Heart left ventricle (tissue), 16 donors: ENCODE results near the gene SSUH2. TPM values are rescaled to one million over a fixed set of nuclear protein-coding genes. Genes with fewer than 3 reads are reported as not detected.

ENCODE experiments used
- ATAC-seq, 4 donors: fragments of 200-7000 bp; cut with Tn5 transposase; one replicate each; pipeline ENCODE4 v1.9.1; 2020 to 2022; ENCODE audit warnings: moderate library complexity in 4 of 4, mild to moderate bottlenecking in 3 of 4, moderate number of reproducible peaks in 1 of 4
- DNase-seq, 5 donors: peaks; one replicate each; pipeline ENCODE4 v3.0.0-alpha.2; 2020
- H3K27ac ChIP-seq, 12 donors: fragments of 200-600 bp; sonication (generic) in 4 of 12; one replicate each; pipeline versions ENCODE4 v1.5.0 to v1.8.0; 2016 to 2022; ENCODE audit warnings: mild to moderate bottlenecking in 2 of 12
- H3K27me3 ChIP-seq, 9 donors: fragments of 200-600 bp; sonication (generic) in 2 of 9; one replicate each; pipeline versions ENCODE4 v1.5.1 to v1.8.0; 2016 to 2022; ENCODE audit warnings: mild to moderate bottlenecking in 3 of 9
- H3K36me3 ChIP-seq, 9 donors: fragments of 200-600 bp; sonication (generic) in 2 of 9; one replicate each; pipeline versions ENCODE4 v1.5.0 to v1.8.0; 2018 to 2022; ENCODE audit warnings: mild to moderate bottlenecking in 2 of 9
- H3K4me1 ChIP-seq, 12 donors: fragments of 200-600 bp; sonication (generic) in 4 of 12; one replicate each; pipeline versions ENCODE4 v1.5.0 to v1.8.0; 2016 to 2022; ENCODE audit warnings: mild to moderate bottlenecking in 3 of 12
- H3K4me3 ChIP-seq, 12 donors: fragments of 200-600 bp; sonication (generic) in 4 of 12; one replicate each; pipeline versions ENCODE4 v1.5.0 to v1.8.0; 2017 to 2022; ENCODE audit warnings: mild to moderate bottlenecking in 9 of 12, moderate library complexity in 4 of 12
- H3K9me3 ChIP-seq, 12 donors: fragments of 200-600 bp; sonication (generic) in 4 of 12; one replicate each; pipeline versions ENCODE4 v1.5.0 to v1.8.0; 2016 to 2022; ENCODE audit warnings: mild to moderate bottlenecking in 1 of 12
- CTCF ChIP-seq, 12 donors: fragments of 200-600 bp; sonication (generic) in 4 of 12; IDR thresholded peaks; one replicate each; pipeline versions ENCODE4 v1.5.0 to v1.8.0; 2018 to 2022; ENCODE audit warnings: antibody characterized with exemption in 12 of 12, mild to moderate bottlenecking in 5 of 12
- POLR2A ChIP-seq, 2 donors: fragments of 450-650 bp; IDR thresholded peaks; one replicate each; pipeline ENCODE4 v1.6.1; 2017; ENCODE audit warnings: antibody characterized with exemption in 2 of 2, mild to moderate bottlenecking in 2 of 2, moderate library complexity in 2 of 2
- WGBS, 4 donors: extraction: QIAGEN DNeasy Blood & Tissue Kit in 2 of 4; methylation state at CpG; one replicate each; pipeline versions ENCODE4 v1.1.5 to v1.1.7; 2013 to 2018; 5-methylcytosine and 5-hydroxymethylcytosine counted together
- intact Hi-C, 10 donors: fragments of 100-400 bp; cut with DNase I; formaldehyde crosslinking; loops; one replicate each; pipeline versions ENCODE4 v1.11.1 to v1.14.2; 2022
- polyA plus RNA-seq, 2 donors: library from polyadenylated mRNA; stranded (reverse); fragments of 200-250 nt; gene quantifications; one replicate each; pipeline ENCODE4 v1.2.3, GENCODE V29; 2013
- total RNA-seq, 9 donors: library from RNA; depleted of rRNA in 2 of 9; stranded (reverse); fragments of >200 nt in 2 of 9; fragmentation: NEBNext Ultra II Directional in 3 of 9; extraction: Animal tissue kit (Norgen Biotek cat#: 25700) in 3 of 9; gene quantifications; one replicate each; pipeline versions ENCODE4 v1.1.0 to v1.2.4, GENCODE V29; 2016 to 2023
- donor health status: ischemic (EF 13 %, LVEDD 7.1; RV severe dilation, severe dysfunction).
- donor health status: healthy with polysubstance abuse.
- donor health status: DM: no; HTN: yes; CAD: no.
- donor health status: DM: no; HTN: no; CAD: no.
- donor health status: ischemic (EF 25% LVEDD 6.9; RV normal size, moderate dysfunction).
- donor health status: ischemic (EF 25% LVEDD 5.7; RV mildly dilated, moderate dysfunction).
- donor health status: healthy.
- donor health status: DM: yes; HTN: yes; CAD: no.
- donor health status: ischemic (EF 35%, LVEDD 5.7; RV mildly dilated, moderate dysfunction).
- donor health status: nonischemic (EF 11% LVEDD 7.7; RV severe dilation, severe dysfunction).
- donor health status: DM: yes; HTN: yes; CAD: no.
- donor health status: PGD.
- donor health status: ischemic (EF 29% LVEDD 5.4; RV normal size, mild dysfunction).
- donor health status: nonischemic (EF 23%, LVEDD 6.1; RV moderate dilation, normal function).

SSUH2 gene
- total and polyA plus RNA-seq, 11 donors = 0.33 to 5.3 (median 1.3) TPM; not detected in 1

GRCh38 chr3:8622873-8623691 lies 21.5 kb downstream of the SSUH2 start:
- TF ChIP-seq POLR2A (IDR thresholded peaks at IDR 0.05) (no peak), CTCF (IDR thresholded peaks at IDR 0.05) (peak; percentile 78 to 95 (median 88))
- Histone ChIP-seq H3K36me3 (no peaks in the 10 kb centered on the region), H3K4me1 (peaks cover 0 to 25% (median 12%) of the 10 kb centered on the region in 12 donors), H3K27ac (peak overlapping the region in 1 of 12 donors; percentile 30), H3K27me3 (no peaks in the 10 kb centered on the region), H3K4me3 (peak overlapping the region in 2 of 12 donors; percentile 10 to 19), H3K9me3 (peaks cover 0 to 7% (median 0%) of the 10 kb centered on the region in 12 donors)
- intact Hi-C loops = loop anchor here (2.0 to 10.0 kb wide), 4 partner anchors 141 to 298 kb away; no protein-coding TSS in a partner anchor
- DNase-seq (peak; percentile 63 to 79 (median 71)), ATAC-seq (peak; percentile 65 to 92 (median 84))
- 36 to 41% (median 39%) methylated on average over 20 to 24 of the region's 24 CpGs for WGBS, 4 donors

- Histone ChIP-seq H3K4me3 (no peak overlapping the region), H3K9me3 (peaks cover 0 to 7% (median 0%) of the 10 kb centered on the region in 12 donors), H3K36me3 (no peaks in the 10 kb centered on the region), H3K4me1 (peaks cover 0 to 25% (median 12%) of the 10 kb centered on the region in 12 donors), H3K27me3 (no peaks in the 10 kb centered on the region), H3K27ac (peak overlapping the region in 1 of 12 donors; percentile 10)
- ATAC-seq = peak in 1 of 4 donors; percentile 71
- intact Hi-C loops = loop anchor here (2.0 to 10.0 kb wide), 4 partner anchors 140 to 297 kb away; no protein-coding TSS in a partner anchor
- DNase-seq = peak in 1 of 5 donors; percentile 35
- TF ChIP-seq CTCF (IDR thresholded peaks at IDR 0.05) (no peak), POLR2A (IDR thresholded peaks at IDR 0.05) (no peak)
- 82 to 89% (median 84%) methylated on average over 4 of the region's 4 CpGs for WGBS, 4 donors
Observed at GRCh38 chr3:8621872-8622271, 22.7 kb downstream of the SSUH2 start.

- TF ChIP-seq POLR2A (IDR thresholded peaks at IDR 0.05) = no peak
- TF ChIP-seq CTCF (IDR thresholded peaks at IDR 0.05) = no peak
- Histone ChIP-seq H3K27me3 (no peaks in the 10 kb centered on the region), H3K27ac (no peak overlapping the region), H3K4me3 (no peak overlapping the region), H3K4me1 (peaks cover 0 to 25% (median 12%) of the 10 kb centered on the region in 12 donors), H3K9me3 (peaks cover 0 to 7% (median 0%) of the 10 kb centered on the region in 12 donors), H3K36me3 (no peaks in the 10 kb centered on the region)
- ATAC-seq (no peak), DNase-seq (no peak)
- 76 to 93% (median 77%) methylated on average over 3 of the region's 3 CpGs for WGBS, 4 donors
- intact Hi-C loops = loop anchor here in 9 of 10 donors (5.0 to 10.0 kb wide), 3 partner anchors 139 to 296 kb away; no protein-coding TSS in a partner anchor
Observed at GRCh38 chr3:8621141-8621540, 23.5 kb downstream of the SSUH2 start.

GRCh38 chr3:8619548-8619947 lies 25.1 kb downstream of the SSUH2 start:
- no peaks in the 10 kb centered on the region for H3K36me3 ChIP-seq
- TF ChIP-seq CTCF (IDR thresholded peaks at IDR 0.05) (no peak), POLR2A (IDR thresholded peaks at IDR 0.05) (no peak)
- intact Hi-C loops = no loop called here
- no peak overlapping the region for H3K27ac ChIP-seq
- ATAC-seq (no peak), DNase-seq (no peak)
- 95 to 96% (median 96%) methylated on average over 7 of the region's 7 CpGs for WGBS, 4 donors
- H3K4me1 ChIP-seq = peaks cover 0 to 25% (median 12%) of the 10 kb centered on the region in 12 donors
- peaks cover 0 to 7% (median 0%) of the 10 kb centered on the region in 12 donors for H3K9me3 ChIP-seq
- no peaks in the 10 kb centered on the region for H3K27me3 ChIP-seq
- no peak overlapping the region for H3K4me3 ChIP-seq
